H9 (cell line): ENCODE data around the gene ING1. TPM values are rescaled to one million over a fixed set of nuclear protein-coding genes. Genes with fewer than 3 reads are reported as not detected.

Experiments
- DNase-seq: peaks from one replicate; pipeline ENCODE4 v3.0.0-alpha.2; 2017
- H2AFZ ChIP-seq: one replicate; pipeline ENCODE4 v1.6.1; 2013; ENCODE audit warnings: mild to moderate bottlenecking, low read length, control low read depth, moderate library complexity
- H2AK5ac ChIP-seq: 2 replicates; pipeline ENCODE4 v1.6.1; 2013; ENCODE audit warnings: low read length, control low read depth, mixed read lengths; ENCODE audit not compliant: insufficient read length
- H2BK120ac ChIP-seq: one replicate; pipeline ENCODE4 v1.6.1; 2013; ENCODE audit warnings: low read depth, mild to moderate bottlenecking, low read length, control low read depth, inconsistent platforms; ENCODE audit not compliant: poor library complexity, severe bottlenecking
- H2BK12ac ChIP-seq: 2 replicates; pipeline ENCODE4 v1.6.1; 2013; ENCODE audit warnings: low read length, control low read depth, mixed read lengths, low read depth; ENCODE audit not compliant: insufficient read length
- H2BK15ac ChIP-seq: 2 replicates; pipeline ENCODE4 v1.6.1; 2013; ENCODE audit warnings: low read depth, low read length, control low read depth
- H2BK20ac ChIP-seq: one replicate; pipeline ENCODE4 v1.6.1; 2013; ENCODE audit warnings: low read depth, mild to moderate bottlenecking, low read length, control low read depth, inconsistent platforms; ENCODE audit not compliant: poor library complexity, severe bottlenecking
- H2BK5ac ChIP-seq: 2 replicates; pipeline ENCODE4 v1.6.1; 2013; ENCODE audit warnings: low read length, control low read depth, mixed read lengths; ENCODE audit not compliant: insufficient read length
- H3K14ac ChIP-seq: 2 replicates; pipeline ENCODE4 v1.6.1; 2013; ENCODE audit warnings: low read length, control low read depth; ENCODE audit not compliant: insufficient read depth
- H3K18ac ChIP-seq: 2 replicates; pipeline ENCODE4 v1.6.1; 2013; ENCODE audit warnings: low read depth, mild to moderate bottlenecking, mixed read lengths, low read length, control low read depth; ENCODE audit not compliant: insufficient read length
- H3K23ac ChIP-seq: 2 replicates; pipeline ENCODE4 v1.6.1; 2013; ENCODE audit warnings: low read length, control low read depth, mixed read lengths, low read depth; ENCODE audit not compliant: insufficient read length
- H3K23me2 ChIP-seq: 2 replicates; pipeline ENCODE4 v1.6.1; 2013; ENCODE audit warnings: low read depth, mild to moderate bottlenecking, mixed read lengths, low read length, control low read depth; ENCODE audit not compliant: insufficient read length, poor library complexity, severe bottlenecking
- H3K27ac ChIP-seq: 2 replicates; pipeline ENCODE4 v1.5.1; 2013; ENCODE audit warnings: low read length, control low read depth, mixed read lengths, low read depth; ENCODE audit not compliant: insufficient read length
- H3K27me3 ChIP-seq: 2 replicates; pipeline ENCODE4 v1.6.1; 2013; ENCODE audit warnings: low read length, control low read depth, inconsistent platforms; ENCODE audit not compliant: insufficient read depth
- H3K4ac ChIP-seq: 2 replicates; pipeline ENCODE4 v1.6.1; 2013; ENCODE audit warnings: low read depth, mild to moderate bottlenecking, control low read depth, inconsistent platforms, low read length, moderate library complexity
- H3K4me1 ChIP-seq: 2 replicates; pipeline ENCODE4 v1.6.1; 2013; ENCODE audit warnings: low read length, control low read depth, inconsistent platforms; ENCODE audit not compliant: insufficient read depth
- H3K4me2 ChIP-seq: 2 replicates; pipeline ENCODE4 v1.6.1; 2013; ENCODE audit warnings: low read length, control low read depth, mixed read lengths; ENCODE audit not compliant: insufficient read length, insufficient read depth
- H3K56ac ChIP-seq: 2 replicates; pipeline ENCODE4 v1.6.1; 2013; ENCODE audit warnings: low read depth, mild to moderate bottlenecking, mixed read lengths, low read length, control low read depth; ENCODE audit not compliant: insufficient read length
- H3K79me1 ChIP-seq: 2 replicates; pipeline ENCODE4 v1.6.1; 2013; ENCODE audit warnings: low read depth, mild to moderate bottlenecking, moderate library complexity, low read length, control low read depth, inconsistent platforms; ENCODE audit not compliant: insufficient read depth, poor library complexity, severe bottlenecking
- H3K79me2 ChIP-seq: 2 replicates; pipeline ENCODE4 v1.6.1; 2013; ENCODE audit warnings: low read length, control low read depth, inconsistent platforms; ENCODE audit not compliant: insufficient read depth
- H3K9ac ChIP-seq: 2 replicates; pipeline ENCODE4 v1.6.1; 2013; ENCODE audit warnings: low read length, control low read depth, mixed read lengths; ENCODE audit not compliant: insufficient read length; ENCODE audit errors: extremely low read depth
- H3K9me3 ChIP-seq: one replicate; pipeline ENCODE4 v1.6.1; 2013; ENCODE audit warnings: low read depth, low read length, inconsistent platforms; ENCODE audit not compliant: control insufficient read depth
- H3T11ph ChIP-seq: one replicate; pipeline ENCODE4 v1.6.1; 2013; ENCODE audit warnings: mild to moderate bottlenecking, low read length, control low read depth, inconsistent platforms
- H4K20me1 ChIP-seq: one replicate; pipeline ENCODE4 v1.6.1; 2013; ENCODE audit not compliant: control insufficient read depth, insufficient read length, insufficient read depth
- H4K5ac ChIP-seq: 2 replicates; pipeline ENCODE4 v1.6.1; 2013; ENCODE audit warnings: low read depth, mild to moderate bottlenecking, mixed read lengths, low read length, control low read depth; ENCODE audit not compliant: insufficient read length
- H4K8ac ChIP-seq: replicated peaks from 2 replicates; pipeline ENCODE4 v1.6.1; 2013; ENCODE audit warnings: low read length, control low read depth, mixed read lengths, low read depth; ENCODE audit not compliant: insufficient read length
- H4K91ac ChIP-seq: 2 replicates; pipeline ENCODE4 v1.6.1; 2013; ENCODE audit warnings: low read depth, mild to moderate bottlenecking, moderate library complexity, mixed read lengths, low read length, control low read depth; ENCODE audit not compliant: insufficient read length
- H3K27ac Mint-ChIP-seq, 3 experiments: 2 replicates in 2 of 3; 3 replicates in 1 of 3; pipeline ENCODE4 v1.8.0; 2020 to 2021; ENCODE audit warnings: mixed read lengths in 3 of 3, mild to moderate bottlenecking in 1 of 3, moderate library complexity in 1 of 3
- H3K27me3 Mint-ChIP-seq: 2 replicates; pipeline ENCODE4 v1.8.0; 2021; ENCODE audit warnings: low read depth, mild to moderate bottlenecking, moderate library complexity, mixed read lengths
- H3K36me3 Mint-ChIP-seq, 3 experiments: 2 replicates in 2 of 3; 3 replicates in 1 of 3; pipeline ENCODE4 v1.8.0; 2020 to 2021; ENCODE audit warnings: low read depth in 3 of 3, mixed read lengths in 3 of 3; ENCODE audit not compliant: insufficient read depth in 1 of 3
- H3K4me1 Mint-ChIP-seq, 2 experiments: 2 replicates each; pipeline ENCODE4 v1.8.0; 2020; ENCODE audit warnings: mixed read lengths in 2 of 2
- H3K4me3 Mint-ChIP-seq, 2 experiments: 2 replicates in 1 of 2; 3 replicates in 1 of 2; pipeline ENCODE4 v1.8.0; 2020 to 2021; ENCODE audit warnings: mild to moderate bottlenecking in 2 of 2, mixed read lengths in 2 of 2, moderate library complexity in 1 of 2
- H3K9me3 Mint-ChIP-seq, 2 experiments: 2 replicates in 1 of 2; 3 replicates in 1 of 2; pipeline ENCODE4 v1.8.0; 2020; ENCODE audit warnings: mild to moderate bottlenecking in 2 of 2, mixed read lengths in 2 of 2, moderate library complexity in 1 of 2
- WGBS: extraction: QIAGEN DNeasy Blood & Tissue Kit; methylation state at CpG from one replicate; pipeline ENCODE4 v1.1.7; 2013; ENCODE audit warnings: missing lambda C conversion rate, low lambda C conversion rate, mixed read lengths; ENCODE audit not compliant: insufficient read length; ENCODE audit errors: extremely low coverage; 5-methylcytosine and 5-hydroxymethylcytosine counted together
- total RNA-seq: library from RNA; stranded (reverse); gene quantifications from 2 replicates; pipeline ENCODE4 v1.2.1, GENCODE V29; 2021
- TF ChIP-seq, protein P1 (sequence below): fragments of 200-600 bp; sonication (generic); conservative IDR thresholded peaks from 3 replicates; pipeline ENCODE4 v1.8.0; 2021; ENCODE audit warnings: antibody characterized with exemption, mild to moderate bottlenecking

The ING1 gene
- total RNA-seq, 1 experiment from 2014 or later = 17.3 TPM

DNA sequence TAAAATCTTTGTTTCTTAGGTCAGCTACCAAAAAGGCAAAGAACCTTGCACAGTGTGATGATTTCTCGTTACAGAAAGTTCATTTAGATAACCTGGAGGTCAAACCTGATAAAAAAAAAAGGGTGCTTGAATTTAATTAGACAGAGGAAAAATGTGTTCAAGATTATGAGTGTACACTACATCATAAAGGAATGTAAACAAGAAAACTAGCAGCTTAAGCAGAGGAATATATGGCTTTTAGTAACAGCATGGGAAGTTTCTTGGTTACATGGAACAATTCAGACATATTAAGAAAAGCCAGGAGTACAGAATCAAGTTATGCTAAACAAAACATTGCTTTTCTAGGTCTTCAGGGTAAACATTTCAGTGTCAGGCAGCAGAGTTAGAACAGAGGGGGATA, 32.9 kb downstream of the ING1 start:
- H3K9me3 ChIP-seq = peaks cover 18% of the 10 kb centered on the region
- peaks cover 13 to 35% (median 30%) of the 10 kb centered on the region in 3 experiments for H3K36me3 Mint-ChIP-seq
- TF ChIP-seq, protein P1, sequence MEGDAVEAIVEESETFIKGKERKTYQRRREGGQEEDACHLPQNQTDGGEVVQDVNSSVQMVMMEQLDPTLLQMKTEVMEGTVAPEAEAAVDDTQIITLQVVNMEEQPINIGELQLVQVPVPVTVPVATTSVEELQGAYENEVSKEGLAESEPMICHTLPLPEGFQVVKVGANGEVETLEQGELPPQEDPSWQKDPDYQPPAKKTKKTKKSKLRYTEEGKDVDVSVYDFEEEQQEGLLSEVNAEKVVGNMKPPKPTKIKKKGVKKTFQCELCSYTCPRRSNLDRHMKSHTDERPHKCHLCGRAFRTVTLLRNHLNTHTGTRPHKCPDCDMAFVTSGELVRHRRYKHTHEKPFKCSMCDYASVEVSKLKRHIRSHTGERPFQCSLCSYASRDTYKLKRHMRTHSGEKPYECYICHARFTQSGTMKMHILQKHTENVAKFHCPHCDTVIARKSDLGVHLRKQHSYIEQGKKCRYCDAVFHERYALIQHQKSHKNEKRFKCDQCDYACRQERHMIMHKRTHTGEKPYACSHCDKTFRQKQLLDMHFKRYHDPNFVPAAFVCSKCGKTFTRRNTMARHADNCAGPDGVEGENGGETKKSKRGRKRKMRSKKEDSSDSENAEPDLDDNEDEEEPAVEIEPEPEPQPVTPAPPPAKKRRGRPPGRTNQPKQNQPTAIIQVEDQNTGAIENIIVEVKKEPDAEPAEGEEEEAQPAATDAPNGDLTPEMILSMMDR = no peak
- no peak overlapping the region for H2BK15ac ChIP-seq
- DNase-seq = no peak
- H3K4ac ChIP-seq = no peak overlapping the region
- H2AFZ ChIP-seq = no peak overlapping the region
- H3K27me3 ChIP-seq = no peaks in the 10 kb centered on the region
- H3K79me2 ChIP-seq = no peaks in the 10 kb centered on the region
- H3K4me1 ChIP-seq = 0 out of 2 replicates have a peak, but pooled peaks cover 2% of the 10 kb centered on the region
- no peak overlapping the region for H2BK5ac ChIP-seq
- H3K23ac ChIP-seq = no peak overlapping the region
- no CpG with 5 or more reads among the region's 1 CpG for WGBS
- H3K18ac ChIP-seq = no peak overlapping the region
- no peak overlapping the region for H4K91ac ChIP-seq
- H3K4me2 ChIP-seq = no peak overlapping the region
- no peak overlapping the region for H3K56ac ChIP-seq
- no peak overlapping the region for H3K9ac ChIP-seq
- H4K5ac ChIP-seq = no peak overlapping the region
- H3K27ac Mint-ChIP-seq = no peak overlapping the region
- no peak overlapping the region for H3K4me3 Mint-ChIP-seq
- H3K23me2 ChIP-seq = no peaks in the 10 kb centered on the region
- no peak overlapping the region for H4K8ac ChIP-seq
- H3K27me3 Mint-ChIP-seq = peaks cover 3% of the 10 kb centered on the region; the same call in 1 of the 2 replicates
- no peak overlapping the region for H2BK12ac ChIP-seq
- no peak overlapping the region for H2BK120ac ChIP-seq
- H2BK20ac ChIP-seq = no peak overlapping the region
- H3K27ac ChIP-seq = no peak overlapping the region
- H4K20me1 ChIP-seq = no peaks in the 10 kb centered on the region
- H3K14ac ChIP-seq = no peak overlapping the region
- peaks cover 10 to 11% of the 10 kb centered on the region in 2 experiments for H3K4me1 Mint-ChIP-seq
- H3T11ph ChIP-seq = no peak overlapping the region
- no peaks in the 10 kb centered on the region for H3K79me1 ChIP-seq
- no peak overlapping the region for H2AK5ac ChIP-seq
- peaks cover 29 to 34% of the 10 kb centered on the region in 2 experiments for H3K9me3 Mint-ChIP-seq
